Measurements from ENCODE around the gene LRMDA.

- no peak for TF ChIP-seq FOXM1 (IDR thresholded peaks at IDR 0.05; ENCODE audit: borderline replicate concordance, low read depth)
- TF ChIP-seq TCF12 (IDR thresholded peaks at IDR 0.05; ENCODE audit: low read depth), result no peak
Measured at GRCh38 chr10:75940742-75941141, 509.3 kb downstream of the LRMDA start.

Measured in Ishikawa (cell line).